Panc1 (cell line): ENCODE data around the gene PDCD4. TPM values are rescaled to one million over a fixed set of nuclear protein-coding genes. Genes with fewer than 3 reads are reported as not detected.

Source experiments
- ATAC-seq: fragments of 200-7000 bp; cut with Tn5 transposase; 2 replicates; pipeline ENCODE4 v1.9.1; 2020; ENCODE audit warnings: mild to moderate bottlenecking, moderate library complexity
- BruUV-seq: library from RNA; stranded (reverse); fragments of 400-500 nt; replicated peaks from 2 replicates; lab custom pipeline; 2021; lab: Mats Ljungman, UMichigan
- CTCF ChIA-PET: fragments of 300-600 bp; sonication (Branson Sonifier 250); formaldehyde crosslinking; loops from one replicate; lab custom pipeline; 2022; ENCODE audit warnings: antibody characterized with exemption; lab: Charles Lee
- POLR2A ChIA-PET: fragments of 300-600 bp; sonication (Branson Sonifier 250); formaldehyde crosslinking; loops from one replicate; lab custom pipeline; 2022; ENCODE audit warnings: antibody characterized with exemption; lab: Charles Lee
- DNase-seq: peaks from one replicate; pipeline ENCODE4 v3.0.0-alpha.2; 2010; ENCODE audit warnings: low read depth, low spot score
- H3K27ac ChIP-seq: 2 replicates; pipeline ENCODE4 v1.5.1; 2011; ENCODE audit warnings: mild to moderate bottlenecking, low read length, inconsistent platforms
- H3K27me3 ChIP-seq: fragments of 200-500 bp; sonication (Bioruptor generic); 2 replicates; pipeline ENCODE4 v1.6.0; 2014; ENCODE audit warnings: low read length, inconsistent platforms; ENCODE audit not compliant: control insufficient read depth, insufficient read depth
- H3K36me3 ChIP-seq: fragments of 200-500 bp; sonication (Bioruptor generic); 2 replicates; pipeline ENCODE4 v1.5.1; 2014; ENCODE audit warnings: inconsistent platforms, mild to moderate bottlenecking, low read length, moderate library complexity; ENCODE audit not compliant: control insufficient read depth, insufficient read depth
- H3K4me1 ChIP-seq: 2 replicates; pipeline ENCODE4 v1.5.1; 2011; ENCODE audit warnings: inconsistent platforms, mild to moderate bottlenecking, low read length, moderate library complexity; ENCODE audit not compliant: control insufficient read depth, insufficient read depth
- H3K4me3 ChIP-seq, 2 experiments: 2 replicates each; pipeline ENCODE4 v1.5.1; 2011 to 2012; ENCODE audit warnings: low read depth in 2 of 2, low read length in 2 of 2, mild to moderate bottlenecking in 2 of 2, inconsistent platforms in 1 of 2, moderate library complexity in 1 of 2
- H3K9me3 ChIP-seq: fragments of 200-500 bp; sonication (Bioruptor generic); 2 replicates; pipeline ENCODE4 v1.5.1; 2014; ENCODE audit warnings: low read depth, mild to moderate bottlenecking, inconsistent platforms, low read length, moderate library complexity; ENCODE audit not compliant: control insufficient read depth, insufficient read depth
- CTCF ChIP-seq: fragments of 450-650 bp; IDR thresholded peaks from 2 replicates; pipeline ENCODE4 v1.5.1; 2017; ENCODE audit warnings: mild to moderate bottlenecking
- POLR2AphosphoS5 ChIP-seq: IDR thresholded peaks from 2 replicates; pipeline ENCODE4 v1.6.1; 2012; ENCODE audit warnings: mild to moderate bottlenecking, low read depth, low read length, moderate library complexity
- REST ChIP-seq, 2 experiments: IDR thresholded peaks; 2 replicates each; pipeline ENCODE4 v1.6.1; 2011 to 2012; ENCODE audit warnings: low read depth in 2 of 2, control low read depth in 1 of 2, low read length in 1 of 2, mild to moderate bottlenecking in 1 of 2, moderate library complexity in 1 of 2; ENCODE audit not compliant: insufficient read depth in 1 of 2
- SIN3A ChIP-seq: IDR thresholded peaks from 2 replicates; pipeline ENCODE4 v1.6.1; 2012; ENCODE audit warnings: low read depth, mild to moderate bottlenecking, low read length, moderate library complexity, borderline replicate concordance; ENCODE audit not compliant: insufficient read depth
- TCF7L2 ChIP-seq: IDR thresholded peaks from 2 replicates; pipeline ENCODE4 v1.6.1; 2011; ENCODE audit warnings: mild to moderate bottlenecking, low read depth, low read length, inconsistent platforms
- in situ Hi-C: cut with HindIII; loops from 2 replicates; pipeline ENCODE4 v1.10.0; 2016; ENCODE audit warnings: low sequenced_read_pairs, low pct_unique_long_range_greater_than_20kb
- intact Hi-C: fragments of 100-400 bp; cut with micrococcal nuclease; formaldehyde crosslinking; loops from one replicate; pipeline ENCODE4 v1.10.0; 2022; ENCODE audit not compliant: unreplicated experiment
- total RNA-seq: library from RNA; stranded (reverse); gene quantifications from one replicate; pipeline ENCODE4 v1.2.1, GENCODE V29; 2021; ENCODE audit not compliant: unreplicated experiment

PDCD4 gene
- total RNA-seq, 1 experiment from 2014 or later: 33.6 TPM

- ChIA-PET POLR2A (no interaction called here), CTCF (no interaction called here)
- no TSS peak for BruUV-seq
- no peak for DNase-seq
- TF ChIP-seq REST (IDR thresholded peaks at IDR 0.05; ENCODE audit: insufficient read depth in 1 of 2, low read depth in 2 of 2, low read length in 1 of 2) (no peak), SIN3A (no peak), CTCF (no peak), POLR2AphosphoS5 (no peak), TCF7L2 (no peak)
- H3K27ac ChIP-seq: no peak overlapping the region
- ATAC-seq: no peak
- H3K9me3 ChIP-seq: no peaks in the 10 kb centered on the region
- intact Hi-C loops: no loop called here
- no peak overlapping the region for H3K4me3 ChIP-seq
- in situ Hi-C loops: no loop called here
- H3K36me3 ChIP-seq: no peaks in the 10 kb centered on the region
- H3K27me3 ChIP-seq: peaks cover 2% of the 10 kb centered on the region; the same call in 1 of the 2 replicates
- H3K4me1 ChIP-seq: no peaks in the 10 kb centered on the region
Measured at GRCh38 chr10:110840923-110841428, 30.8 kb upstream of the PDCD4 start.

GRCh38 chr10:110841767-110842267 is 29.9 kb upstream of the PDCD4 start:
- H3K9me3 ChIP-seq: no peaks in the 10 kb centered on the region
- H3K4me1 ChIP-seq: no peaks in the 10 kb centered on the region
- ATAC-seq (no peak), DNase-seq (no peak)
- in situ Hi-C loops (no loop called here), intact Hi-C loops (no loop called here)
- H3K27me3 ChIP-seq: peaks cover 2% of the 10 kb centered on the region; the same call in 1 of the 2 replicates
- TF ChIP-seq SIN3A (no peak), POLR2AphosphoS5 (no peak), TCF7L2 (no peak), REST (IDR thresholded peaks at IDR 0.05; ENCODE audit: insufficient read depth in 1 of 2, low read depth in 2 of 2, low read length in 1 of 2) (no peak), CTCF (no peak)
- no peak overlapping the region for H3K4me3 ChIP-seq
- POLR2A ChIA-PET: no interaction called here
- CTCF ChIA-PET: no interaction called here
- BruUV-seq: no TSS peak
- no peaks in the 10 kb centered on the region for H3K36me3 ChIP-seq
- no peak overlapping the region for H3K27ac ChIP-seq
